ENCODE results near the gene DIDO1. TPM values are rescaled to one million over a fixed set of nuclear protein-coding genes. Genes with fewer than 3 reads are reported as not detected.

DIDO1 gene
- total and polyA plus RNA-seq, 12 donors, result 16.0 to 44.6 (median 37.0) TPM

DNA sequence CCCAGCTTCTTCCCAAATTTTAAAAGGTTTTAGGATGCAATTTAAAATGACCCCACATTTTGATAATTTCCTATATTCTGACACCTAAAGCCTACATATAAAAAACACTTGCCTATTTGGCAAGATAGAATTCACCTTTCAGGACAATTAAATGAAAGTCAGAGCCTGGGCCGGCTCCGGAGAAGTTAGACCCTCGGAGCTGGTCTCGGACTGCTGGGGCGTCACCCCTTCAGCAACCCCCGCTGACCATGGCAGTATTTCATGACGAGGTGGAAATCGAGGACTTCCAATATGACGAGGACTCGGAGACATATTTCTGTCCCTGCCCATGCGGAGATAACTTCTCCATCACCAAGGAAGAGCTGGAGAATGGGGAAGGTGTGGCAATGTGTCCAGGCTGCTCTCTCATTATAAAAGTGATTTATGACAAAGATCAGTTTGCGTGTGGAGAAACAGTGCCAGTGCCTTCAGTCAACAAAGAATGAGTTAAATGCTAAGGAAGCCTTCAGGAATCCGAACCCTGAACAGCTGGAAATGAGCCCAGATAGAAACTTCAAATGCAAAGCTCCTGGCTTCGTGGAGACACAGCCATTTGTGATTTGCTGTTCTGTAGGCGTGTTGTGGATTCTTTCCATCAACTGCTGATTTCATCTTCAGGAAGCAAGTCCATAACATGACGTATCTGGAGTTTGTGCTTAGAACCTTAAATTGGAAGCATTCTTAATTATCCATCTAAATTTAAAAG lies 80.7 kb downstream of the DIDO1 start:
- intact Hi-C loops (cut with DNase I), result no loop called here
- TF ChIP-seq CTCF (IDR thresholded peaks at IDR 0.05), result no peak
- no peak overlapping the region for H3K27ac ChIP-seq
- no peak overlapping the region for H3K4me3 ChIP-seq
- no peaks in the 10 kb centered on the region for H3K4me1 ChIP-seq
- H3K27me3 ChIP-seq, result no peaks in the 10 kb centered on the region
- WGBS, 2 donors, result 89 to 90% methylated on average over 16 of the region's 16 CpGs
- ATAC-seq (peak in 1 of 8 donors; percentile 45), DNase-seq (no peak)
- no peaks in the 10 kb centered on the region for H3K9me3 ChIP-seq
- peaks cover 0 to 18% (median 0%) of the 10 kb centered on the region in 9 donors for H3K36me3 ChIP-seq

DNA sequence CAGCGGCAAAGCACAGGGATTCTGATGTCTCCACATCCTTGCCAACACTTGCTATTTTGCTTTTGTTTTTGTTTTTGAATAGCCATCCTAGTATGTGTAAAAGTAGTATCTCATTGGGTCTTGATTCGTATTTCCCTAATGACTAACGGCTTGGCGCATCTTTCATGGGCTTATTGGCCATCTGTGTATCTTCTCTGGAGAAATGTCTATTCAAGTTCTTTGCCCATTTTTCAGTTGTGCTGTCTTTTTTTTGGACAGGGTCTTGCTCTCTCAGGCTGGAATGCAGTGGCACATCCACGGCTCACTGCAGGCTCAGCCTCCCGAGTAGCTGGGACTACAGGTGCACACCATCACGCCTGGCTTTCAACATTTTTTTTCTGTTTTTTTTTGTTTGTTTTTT lies 82.1 kb downstream of the DIDO1 start:
- Histone ChIP-seq H3K27me3 (no peaks in the 10 kb centered on the region), H3K9me3 (no peaks in the 10 kb centered on the region), H3K36me3 (peaks cover 0 to 12% (median 0%) of the 10 kb centered on the region in 9 donors), H3K4me3 (no peak overlapping the region), H3K27ac (no peak overlapping the region), H3K4me1 (no peaks in the 10 kb centered on the region)
- intact Hi-C loops (cut with DNase I), result no loop called here
- no peak for TF ChIP-seq CTCF (IDR thresholded peaks at IDR 0.05)
- ATAC-seq, result no peak
- 98% methylated on average over 7 of the region's 7 CpGs for WGBS, 2 donors
- DNase-seq, result no peak

- intact Hi-C loops (cut with DNase I), result no loop called here
- Histone ChIP-seq H3K4me3 (no peak overlapping the region), H3K27me3 (no peaks in the 10 kb centered on the region), H3K36me3 (peaks cover 0 to 12% (median 0%) of the 10 kb centered on the region in 9 donors), H3K4me1 (no peaks in the 10 kb centered on the region), H3K9me3 (no peaks in the 10 kb centered on the region), H3K27ac (no peak overlapping the region)
- TF ChIP-seq CTCF (IDR thresholded peaks at IDR 0.05), result no peak
- no peak for ATAC-seq
- DNase-seq, result no peak
- 97 to 98% methylated on average over 10 of the region's 10 CpGs for WGBS, 2 donors
Measured at GRCh38 chr20:62843656-62844055, 82.6 kb downstream of the DIDO1 start.

- peaks cover 0 to 4% (median 0%) of the 10 kb centered on the region in 7 donors for H3K27me3 ChIP-seq
- H3K36me3 ChIP-seq, result peaks cover 0 to 12% (median 0%) of the 10 kb centered on the region in 9 donors
- intact Hi-C loops (cut with DNase I), result no loop called here
- no peak for ATAC-seq
- TF ChIP-seq CTCF (IDR thresholded peaks at IDR 0.05), result no peak
- H3K4me3 ChIP-seq, result no peak overlapping the region
- no peak for DNase-seq
- no peak overlapping the region for H3K27ac ChIP-seq
- H3K9me3 ChIP-seq, result no peaks in the 10 kb centered on the region
- H3K4me1 ChIP-seq, result peaks cover 0 to 5% (median 0%) of the 10 kb centered on the region in 9 donors
- WGBS, 2 donors, result 87 to 90% methylated on average over 16 of the region's 16 CpGs
Measured at GRCh38 chr20:62841705-62842212, 84.5 kb downstream of the DIDO1 start.
